NCI-H1048 (cell line): ENCODE measurements around the gene LFNG.
"Not testable (repeated sequence)": the region's sequence is repeated elsewhere in the genome, so short reads cannot be mapped to it uniquely, and the experiment has no call there.

Experiments
- DNase-seq: peaks from one replicate; lab custom pipeline; 2025; lab: John Stamatoyannopoulos, UW

LFNG gene

DNA sequence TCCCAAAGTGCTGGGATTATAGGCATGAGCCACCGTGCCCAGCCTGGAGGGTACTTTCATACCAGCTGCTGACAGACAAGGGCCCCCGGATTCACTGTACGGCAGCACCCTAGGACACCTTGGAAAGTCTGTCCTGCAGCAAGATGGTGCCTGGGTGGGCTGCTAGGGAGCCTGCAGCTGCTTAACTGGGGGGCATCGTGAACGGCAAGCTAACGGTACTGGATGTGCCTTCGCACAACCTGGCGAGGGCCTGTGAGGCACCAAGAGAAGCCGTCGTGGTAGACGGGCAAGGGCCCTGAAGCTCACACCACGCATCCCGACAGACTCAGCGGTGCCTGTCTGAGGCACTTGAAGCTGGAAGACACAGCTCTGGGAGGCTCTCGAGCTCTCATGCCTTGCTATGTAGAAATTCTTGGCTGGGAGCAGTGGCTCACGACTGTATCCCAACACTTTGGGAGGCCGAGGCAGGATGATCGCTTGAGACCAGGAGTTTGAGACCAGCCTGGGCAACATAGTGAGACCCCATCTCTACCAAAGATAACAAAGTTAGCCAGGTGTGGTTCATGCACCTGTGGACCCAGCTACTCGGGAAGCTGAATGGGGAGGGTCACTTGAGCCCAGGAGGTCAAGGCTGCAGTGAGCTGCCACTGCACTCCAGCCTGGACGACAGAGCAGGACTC, 26.3 kb downstream of the LFNG start:
- no peak for DNase-seq

DNA sequence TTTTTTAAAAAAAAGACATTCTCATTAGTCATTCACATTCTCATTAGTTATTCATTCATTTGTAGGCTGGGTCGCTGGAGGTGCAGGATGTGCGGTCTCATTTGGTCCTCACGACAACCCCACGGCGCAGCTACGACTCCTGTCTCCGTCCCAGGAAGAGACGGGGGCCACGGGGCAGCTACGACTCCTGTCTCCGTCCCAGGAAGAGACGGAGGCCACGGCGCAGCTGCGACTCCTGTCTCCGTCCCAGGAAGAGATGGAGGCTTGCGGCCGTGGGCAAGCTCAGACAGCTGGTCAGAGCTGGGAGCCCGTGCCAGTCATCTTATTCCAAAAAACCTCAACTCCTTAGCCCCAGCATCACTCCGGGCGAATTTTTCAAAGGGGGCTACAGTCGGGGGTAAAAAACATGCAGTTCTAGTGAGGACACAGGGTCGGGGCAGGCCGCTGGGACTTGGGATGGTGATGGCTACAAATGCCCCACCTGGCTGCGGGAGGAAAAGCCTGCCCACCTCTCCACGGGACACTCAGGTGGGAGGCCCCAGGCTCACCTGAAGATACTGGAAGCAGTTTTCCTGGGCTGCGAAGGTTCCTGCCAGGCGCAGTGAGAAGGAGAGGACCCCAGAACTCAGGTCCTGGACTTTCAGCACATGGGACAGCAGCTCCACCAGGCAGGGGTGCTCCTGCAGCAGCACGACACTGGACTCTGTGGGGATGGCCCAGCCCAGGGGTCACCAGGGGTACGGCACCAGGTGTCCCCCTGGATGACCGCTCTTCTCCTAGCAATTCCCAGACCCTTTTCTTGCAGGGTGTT, 27.4 kb downstream of the LFNG start:
- DNase-seq = no peak

DNA sequence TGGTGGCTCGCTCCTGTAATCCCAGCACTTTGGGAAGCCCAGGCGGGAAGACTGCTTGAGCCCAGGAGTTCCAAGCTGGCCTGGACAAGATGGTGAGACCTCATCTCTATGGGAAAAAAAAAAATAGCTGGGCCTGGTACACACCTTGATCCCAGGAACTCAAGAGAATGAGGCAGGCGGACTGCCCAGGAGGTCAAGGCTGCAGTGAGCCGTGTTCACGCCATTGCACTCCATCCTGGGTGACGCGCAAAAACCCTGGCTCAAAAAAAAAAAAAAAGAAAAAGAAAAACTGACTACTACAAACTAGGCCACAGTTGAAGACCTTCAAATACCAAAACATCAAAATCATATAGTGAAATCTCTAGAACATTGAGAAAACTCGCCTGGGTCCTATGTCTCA, 31.8 kb downstream of the LFNG start:
- no peak for DNase-seq

DNA sequence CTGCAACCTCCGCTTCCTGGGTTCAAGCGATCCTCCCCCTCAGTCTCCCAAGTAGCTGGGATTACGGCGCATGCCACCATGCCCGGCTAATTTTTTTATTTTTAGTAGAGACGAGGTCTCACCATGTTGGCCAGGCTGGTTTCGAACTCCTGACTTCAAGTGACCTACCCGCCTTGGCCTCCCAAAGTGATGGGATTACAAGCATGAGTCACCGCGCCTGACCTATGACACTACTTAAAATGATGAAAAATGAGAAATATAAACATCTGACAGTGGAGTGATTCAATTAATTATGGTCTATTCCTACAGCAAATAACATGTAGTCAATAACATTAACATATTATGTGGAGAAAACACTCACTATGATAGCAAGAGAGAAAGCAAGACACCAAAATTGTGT, 33.5 kb downstream of the LFNG start:
- no peak for DNase-seq

DNA sequence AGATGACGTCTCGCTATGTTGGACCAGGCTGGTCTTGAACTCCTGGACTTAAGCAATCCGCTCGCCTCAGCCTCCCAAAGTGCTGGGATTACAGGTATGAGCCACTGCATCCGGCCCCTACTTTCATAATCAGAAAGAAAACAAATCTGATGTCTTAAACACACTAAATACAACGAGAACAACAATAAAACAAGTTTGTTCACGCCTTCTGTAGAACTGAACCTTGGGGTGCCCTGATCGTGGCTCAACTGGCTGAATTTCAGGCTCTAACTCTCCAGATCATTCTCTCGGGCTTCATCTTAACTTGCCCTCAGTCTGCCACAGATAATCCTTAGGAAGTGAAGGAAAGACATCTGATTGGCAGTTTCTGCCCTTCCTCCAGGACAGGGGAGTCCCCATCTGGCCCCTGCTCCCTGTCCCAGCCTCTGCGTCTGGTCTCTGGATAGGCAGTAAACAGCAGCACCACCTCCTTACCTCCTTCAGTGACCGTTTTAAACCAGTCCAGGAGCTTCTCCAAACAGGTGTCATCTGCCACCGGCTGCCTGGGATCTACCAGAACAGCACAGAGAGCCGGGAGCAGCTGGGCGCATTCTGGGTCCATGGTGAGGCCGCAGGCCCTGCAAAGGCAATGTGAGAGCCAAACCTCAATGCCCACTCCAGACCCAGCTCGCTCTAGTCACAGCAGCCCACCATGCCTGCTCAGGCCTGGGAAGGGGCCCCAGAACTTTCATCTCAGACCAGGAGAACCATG, 34.4 kb downstream of the LFNG start:
- no peak for DNase-seq

GRCh38 chr7:2554661-2555111, 35.1 kb downstream of the LFNG start:
- DNase-seq = no peak

- peak; percentile 68 for DNase-seq
These were observed 35.8 kb downstream of the LFNG start, which contains the start of gene BRAT1 for GRCh38 chr7:2555121-2556052. Gene BRAT1 (minus strand): TSS chr7:2555524. CDS start chr7:2554431, 1,093 bp downstream.

DNA sequence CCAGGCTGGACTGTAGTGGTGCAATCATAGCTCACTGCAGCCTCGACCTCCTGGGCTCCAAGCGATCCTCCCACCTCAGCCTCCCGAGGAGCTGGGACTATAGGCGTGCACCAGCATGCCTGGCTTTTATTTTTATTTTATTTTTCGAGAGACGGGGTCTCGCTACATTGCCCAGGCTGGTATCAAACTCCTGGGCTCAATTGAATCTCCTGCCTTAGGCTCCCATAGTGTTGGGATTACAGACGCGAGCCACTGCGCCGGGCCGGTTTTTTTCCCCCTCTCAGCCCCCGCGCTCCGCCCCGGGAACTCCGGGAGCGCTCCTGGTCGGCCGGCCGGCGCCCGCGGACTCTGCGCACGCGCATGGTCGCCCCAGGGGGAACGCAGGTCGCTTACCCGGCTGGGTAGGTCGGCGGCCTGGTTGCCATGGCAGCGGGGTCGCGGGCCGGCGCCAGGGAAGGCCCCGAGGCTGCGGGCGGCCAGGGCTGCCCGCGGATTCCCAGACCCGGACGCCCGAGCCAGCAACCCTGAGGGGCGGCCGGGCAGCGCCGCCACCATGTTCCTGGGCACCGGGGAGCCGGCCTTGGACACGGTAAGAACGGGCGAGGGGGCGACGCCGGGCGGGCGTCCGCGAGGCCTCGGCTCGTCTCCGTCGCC, 39.2 kb downstream of the LFNG start, which contains the start of gene IQCE:
Gene IQCE, plus strand, starts transcription at position 351 of the 654 bp plus-strand sequence. Its CDS starts 203 bp downstream, at position 554.
- DNase-seq = peak; percentile 56

GRCh38 chr7:2559283-2559950, 39.8 kb downstream of the LFNG start:
- DNase-seq = no peak

DNA sequence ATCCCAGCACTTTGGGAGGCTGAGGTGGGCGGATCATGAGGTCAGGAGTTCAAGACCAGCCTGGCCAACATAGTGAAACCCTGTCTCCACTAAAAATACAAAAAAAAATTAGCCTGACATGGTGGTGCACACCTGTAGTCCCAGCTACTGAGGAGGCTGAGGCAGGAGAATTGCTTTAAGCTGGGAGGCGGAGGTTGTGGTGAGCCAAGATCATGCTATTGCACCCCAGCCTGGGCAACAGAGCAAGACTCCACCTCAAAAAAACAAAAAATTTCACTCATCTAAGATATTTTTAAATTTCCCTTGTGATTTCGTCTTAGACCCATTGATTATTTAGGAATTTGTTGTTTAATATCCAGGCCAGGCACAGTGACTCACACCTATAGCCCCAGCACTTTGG, 44.4 kb downstream of the LFNG start:
- not testable (repeated sequence) for DNase-seq

- DNase-seq = no peak
These were observed 45.5 kb downstream of the LFNG start for GRCh38 chr7:2564970-2565540.

GRCh38 chr7:2566348-2566889, 46.8 kb downstream of the LFNG start:
- no peak for DNase-seq

DNA sequence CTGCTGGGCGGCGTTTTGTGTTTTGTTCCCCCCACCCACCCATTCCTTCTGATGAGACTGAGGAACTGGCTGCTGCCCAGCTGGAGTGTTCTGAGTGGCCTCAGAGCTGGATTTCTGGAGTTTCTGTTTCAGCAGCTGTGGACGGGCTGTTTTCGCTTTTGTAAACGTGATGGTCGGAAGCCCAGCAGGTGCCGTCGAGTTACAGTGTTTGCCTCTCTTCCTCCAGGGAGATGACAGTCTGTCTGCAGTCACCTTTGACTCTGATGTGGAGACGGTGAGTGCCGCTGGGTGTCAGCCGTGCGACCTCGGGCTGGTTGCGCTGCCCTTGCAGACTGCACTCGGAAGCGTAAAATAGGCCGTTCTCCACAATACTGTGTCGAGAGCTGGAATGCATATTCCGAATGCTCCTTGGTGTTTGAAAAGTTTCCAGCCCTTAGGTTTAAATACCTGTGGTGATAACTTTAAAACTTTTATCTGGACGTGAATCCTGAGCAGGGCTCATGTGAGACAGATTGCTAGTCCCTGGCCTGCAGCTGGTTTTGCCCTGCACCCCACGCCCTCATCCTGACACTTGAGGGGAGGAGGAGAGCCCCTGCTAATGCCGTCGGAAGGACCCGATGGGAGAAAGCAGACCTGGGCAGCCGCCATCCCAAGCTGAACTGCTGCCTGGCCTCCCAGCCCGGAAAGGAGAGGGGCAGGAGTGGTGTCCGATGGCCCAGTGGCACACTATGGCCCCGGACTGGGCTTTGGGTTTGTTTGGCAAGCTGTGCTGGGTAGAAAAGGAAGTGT, 47.5 kb downstream of the LFNG start:
- no peak for DNase-seq

GRCh38 chr7:2567679-2568278, 48.2 kb downstream of the LFNG start:
- no peak for DNase-seq

DNA sequence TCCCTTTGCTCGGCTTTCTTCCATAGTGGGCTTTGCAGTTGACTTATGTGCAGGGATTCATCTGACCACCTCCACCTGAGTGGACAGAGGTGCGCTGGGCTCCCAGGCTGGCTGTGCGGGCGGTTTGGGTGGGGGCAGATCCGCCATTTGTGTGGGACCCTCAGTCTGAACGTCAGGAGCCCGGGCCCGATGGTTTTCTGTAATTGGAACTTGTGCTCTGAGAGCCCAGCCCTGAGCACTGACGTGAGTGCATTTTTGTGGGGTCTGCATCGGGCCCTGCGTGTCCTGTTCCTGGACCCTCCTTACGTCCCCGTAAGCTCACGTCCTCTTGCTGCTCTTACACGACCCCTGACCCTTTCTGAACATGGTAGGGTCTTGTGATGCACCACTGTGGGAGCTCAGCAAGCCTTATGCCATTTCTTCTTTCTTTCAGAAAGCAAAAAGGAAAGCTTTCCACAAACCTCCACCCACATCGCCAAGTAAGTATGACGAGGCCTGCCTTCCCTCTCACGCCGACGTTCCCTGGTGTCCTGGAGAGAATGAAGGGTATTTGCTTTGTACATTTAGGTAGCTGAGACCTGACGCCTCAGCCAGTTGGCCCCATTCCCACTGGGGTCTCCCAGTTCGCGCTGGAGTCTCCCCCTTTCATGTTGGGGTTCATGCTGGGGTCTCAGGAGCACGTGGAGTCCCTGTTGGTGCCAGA, 49.1 kb downstream of the LFNG start:
- no peak for DNase-seq

GRCh38 chr7:2569421-2569820, 49.8 kb downstream of the LFNG start:
- DNase-seq = no peak

DNA sequence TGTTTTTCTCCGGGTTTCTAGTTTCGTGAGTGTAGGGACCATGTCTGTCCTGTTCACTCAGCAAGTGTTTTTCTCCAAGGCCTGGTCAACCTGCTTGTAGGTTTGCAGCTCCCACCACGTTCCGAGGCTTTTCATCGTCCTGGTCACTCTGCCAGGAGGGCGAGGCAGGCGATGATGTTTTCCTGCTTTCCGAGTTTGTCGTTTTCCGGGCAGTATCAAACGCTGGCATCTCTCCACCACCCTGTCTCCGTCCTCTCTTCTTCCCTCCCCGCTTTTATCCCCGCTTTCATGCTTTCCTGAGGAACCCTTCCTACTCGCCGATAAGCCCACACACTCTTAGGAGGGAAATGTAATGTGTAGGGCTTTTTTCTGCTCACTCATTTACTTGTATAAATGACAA, 50.4 kb downstream of the LFNG start:
- no peak for DNase-seq

DNA sequence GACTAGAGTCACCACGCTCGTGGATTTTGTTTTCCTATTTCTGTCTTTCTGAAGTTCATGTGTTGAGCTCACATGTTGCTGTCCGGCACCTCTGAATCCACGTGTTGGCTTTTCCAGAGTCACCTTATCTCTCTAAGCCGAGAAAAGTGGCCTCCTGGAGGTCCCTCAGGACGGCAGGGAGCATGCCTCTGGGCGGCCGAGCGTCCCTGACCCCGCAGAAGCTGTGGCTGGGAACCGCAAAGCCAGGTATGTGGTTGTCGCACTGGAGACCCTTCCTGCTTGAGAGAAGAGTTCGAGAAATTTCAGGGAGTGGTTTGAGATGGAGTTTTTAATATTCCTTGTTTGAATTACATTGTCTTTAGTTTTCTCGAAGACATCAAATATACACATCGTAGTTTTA, 51.8 kb downstream of the LFNG start:
- DNase-seq = no peak
